ENCODE data around the gene LRP1B.

DNA sequence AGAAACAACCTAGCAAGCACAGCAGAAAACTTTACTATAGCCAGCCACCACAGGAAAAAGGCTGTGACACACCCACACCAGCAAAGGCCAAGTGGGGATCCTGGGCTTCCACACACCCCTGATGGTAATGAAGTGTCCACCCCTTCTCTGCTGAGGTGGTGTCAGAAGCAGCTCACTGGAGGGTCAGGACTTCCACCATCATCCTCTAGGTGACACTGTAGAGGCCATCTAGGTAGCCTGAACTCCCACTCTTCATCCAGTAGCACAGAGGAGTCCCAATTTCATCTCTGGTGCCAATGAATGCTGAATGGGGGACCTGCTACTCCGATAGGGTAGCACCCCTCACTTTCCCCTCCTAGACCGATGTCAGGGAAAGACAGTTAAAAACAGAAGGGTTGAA is 1544.4 kb downstream of the LRP1B start:
- TF ChIP-seq POLR2A (IDR thresholded peaks at IDR 0.05) (no peak), CTCF (IDR thresholded peaks at IDR 0.05) (peak in 3 of 6 experiments; percentile 16 to 42 (median 29))

Data from thyroid gland (tissue), 4 donors.